HG02610 (cell line): ENCODE results near the gene ANKFY1.
A peak's percentile ranks its signal among the peaks of the same experiment; 100 is the strongest.

ENCODE experiments used
- ATAC-seq: cut with Tn5 transposase; IDR thresholded peaks from one replicate; pipeline ENCODE4 v1.9.1; 2021; ENCODE audit warnings: mild to moderate bottlenecking, moderate library complexity; ENCODE audit not compliant: unreplicated experiment

ANKFY1 gene

GRCh38 chr17:4263282-4264215, at the start of gene ANKFY1:
ANKFY1 (minus strand) TSS chr17:4263979; CDS start chr17:4263941, 38 bp downstream.
- peak; percentile 81 for ATAC-seq

- ATAC-seq = no peak
These were observed 46.7 kb upstream of the ANKFY1 start for GRCh38 chr17:4310354-4311060.

- no peak for ATAC-seq
These were observed 46.1 kb upstream of the ANKFY1 start for GRCh38 chr17:4309897-4310296.

GRCh38 chr17:4307179-4307930, 43.6 kb upstream of the ANKFY1 start:
- no peak for ATAC-seq

GRCh38 chr17:4305224-4305623, 41.4 kb upstream of the ANKFY1 start:
- no peak for ATAC-seq

- no peak for ATAC-seq
These were observed 40.7 kb upstream of the ANKFY1 start for GRCh38 chr17:4304417-4305027.

- no peak for ATAC-seq
These were observed 37.3 kb upstream of the ANKFY1 start for GRCh38 chr17:4301066-4301465.

- ATAC-seq = no peak
These were observed 33.6 kb upstream of the ANKFY1 start for GRCh38 chr17:4297351-4297750.

GRCh38 chr17:4295686-4296085, 31.9 kb upstream of the ANKFY1 start:
- ATAC-seq = no peak

GRCh38 chr17:4293572-4293971, 29.8 kb upstream of the ANKFY1 start:
- no peak for ATAC-seq

GRCh38 chr17:4287710-4288109, 23.9 kb upstream of the ANKFY1 start:
- no peak for ATAC-seq

GRCh38 chr17:4276514-4276913, 12.7 kb upstream of the ANKFY1 start:
- no peak for ATAC-seq

- no peak for ATAC-seq
These were observed 9.2 kb upstream of the ANKFY1 start for GRCh38 chr17:4272972-4273368.

- ATAC-seq = no peak
These were observed 8.6 kb upstream of the ANKFY1 start for GRCh38 chr17:4272213-4272971.

GRCh38 chr17:4270736-4271135, 7.0 kb upstream of the ANKFY1 start:
- ATAC-seq = no peak

- no peak for ATAC-seq
These were observed 6.1 kb upstream of the ANKFY1 start for GRCh38 chr17:4269915-4270314.

- no peak for ATAC-seq
These were observed 3.6 kb upstream of the ANKFY1 start for GRCh38 chr17:4267402-4267801.

GRCh38 chr17:4266550-4266949, 2.8 kb upstream of the ANKFY1 start:
- no peak for ATAC-seq

GRCh38 chr17:4262703-4263102, 1.1 kb downstream of the ANKFY1 start:
- no peak for ATAC-seq

GRCh38 chr17:4261452-4261851, 2.3 kb downstream of the ANKFY1 start:
- ATAC-seq = no peak
